Coronary artery (tissue), 2 donors: ENCODE measurements around the gene C17orf67.
"Not testable (repeated sequence)": the region's sequence is repeated elsewhere in the genome, so short reads cannot be mapped to it uniquely, and the experiment has no call there.

ENCODE experiments used
- DNase-seq: peaks from one replicate; pipeline ENCODE4 v3.0.0-alpha.2; 2017; ENCODE audit warnings: low spot score
- H3K27ac ChIP-seq, 2 donors: fragments of 200-600 bp; sonication (generic); one replicate each; pipeline ENCODE4 v1.5.1; 2016 to 2019
- H3K4me3 ChIP-seq: fragments of 200-600 bp; sonication (generic); 2 replicates; pipeline ENCODE4 v1.5.1; 2016; ENCODE audit warnings: mild to moderate bottlenecking, moderate library complexity
- TF ChIP-seq, protein P1 (sequence below): fragments of 200-600 bp; sonication (generic); IDR thresholded peaks from one replicate; pipeline ENCODE4 v1.5.1; 2019; ENCODE audit warnings: antibody characterized with exemption

C17orf67 gene

DNA sequence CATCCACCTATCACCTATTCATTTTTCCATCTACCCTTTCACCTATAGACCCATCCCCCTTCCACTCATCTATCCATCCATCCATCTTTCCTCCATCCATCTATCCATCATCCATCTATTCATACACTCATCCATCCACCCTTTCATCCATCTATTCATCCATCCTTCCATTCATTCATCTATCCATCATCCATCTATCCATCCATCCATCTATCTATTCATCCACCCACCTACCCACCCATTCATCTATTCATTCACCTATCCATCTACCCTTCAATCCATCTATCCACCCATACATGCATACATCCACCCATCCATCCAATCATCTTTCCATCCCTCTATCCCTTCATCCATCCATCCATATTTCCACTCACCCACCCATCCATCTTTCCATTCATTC, 63.3 kb downstream of the C17orf67 start:
- no peak for DNase-seq
- TF ChIP-seq, protein P1, sequence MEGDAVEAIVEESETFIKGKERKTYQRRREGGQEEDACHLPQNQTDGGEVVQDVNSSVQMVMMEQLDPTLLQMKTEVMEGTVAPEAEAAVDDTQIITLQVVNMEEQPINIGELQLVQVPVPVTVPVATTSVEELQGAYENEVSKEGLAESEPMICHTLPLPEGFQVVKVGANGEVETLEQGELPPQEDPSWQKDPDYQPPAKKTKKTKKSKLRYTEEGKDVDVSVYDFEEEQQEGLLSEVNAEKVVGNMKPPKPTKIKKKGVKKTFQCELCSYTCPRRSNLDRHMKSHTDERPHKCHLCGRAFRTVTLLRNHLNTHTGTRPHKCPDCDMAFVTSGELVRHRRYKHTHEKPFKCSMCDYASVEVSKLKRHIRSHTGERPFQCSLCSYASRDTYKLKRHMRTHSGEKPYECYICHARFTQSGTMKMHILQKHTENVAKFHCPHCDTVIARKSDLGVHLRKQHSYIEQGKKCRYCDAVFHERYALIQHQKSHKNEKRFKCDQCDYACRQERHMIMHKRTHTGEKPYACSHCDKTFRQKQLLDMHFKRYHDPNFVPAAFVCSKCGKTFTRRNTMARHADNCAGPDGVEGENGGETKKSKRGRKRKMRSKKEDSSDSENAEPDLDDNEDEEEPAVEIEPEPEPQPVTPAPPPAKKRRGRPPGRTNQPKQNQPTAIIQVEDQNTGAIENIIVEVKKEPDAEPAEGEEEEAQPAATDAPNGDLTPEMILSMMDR: no peak
- H3K27ac ChIP-seq: no peak overlapping the region
- H3K4me3 ChIP-seq: no peak overlapping the region

DNA sequence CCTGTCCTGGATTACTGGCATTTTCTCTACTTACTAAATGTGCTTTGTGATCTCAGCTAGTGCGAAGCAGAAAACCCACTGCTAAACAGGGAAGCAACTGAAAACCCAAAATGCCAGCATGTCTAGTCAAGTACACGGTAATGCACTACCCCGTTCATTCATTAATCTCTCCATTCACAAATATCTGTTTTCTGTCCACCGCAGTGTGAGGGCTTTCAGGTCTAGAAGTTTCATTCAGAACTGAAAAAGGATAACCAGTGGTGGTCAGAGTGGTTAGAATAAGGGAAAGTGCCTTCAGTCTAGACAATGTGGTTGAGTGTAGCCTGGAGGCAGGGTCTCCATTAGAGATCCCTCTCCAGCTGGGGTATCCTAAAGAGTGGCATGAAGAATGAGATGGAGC, 68.3 kb downstream of the C17orf67 start:
- no peak for DNase-seq
- TF ChIP-seq, protein P1: no peak
- no peak overlapping the region for H3K4me3 ChIP-seq
- H3K27ac ChIP-seq: no peak overlapping the region

DNA sequence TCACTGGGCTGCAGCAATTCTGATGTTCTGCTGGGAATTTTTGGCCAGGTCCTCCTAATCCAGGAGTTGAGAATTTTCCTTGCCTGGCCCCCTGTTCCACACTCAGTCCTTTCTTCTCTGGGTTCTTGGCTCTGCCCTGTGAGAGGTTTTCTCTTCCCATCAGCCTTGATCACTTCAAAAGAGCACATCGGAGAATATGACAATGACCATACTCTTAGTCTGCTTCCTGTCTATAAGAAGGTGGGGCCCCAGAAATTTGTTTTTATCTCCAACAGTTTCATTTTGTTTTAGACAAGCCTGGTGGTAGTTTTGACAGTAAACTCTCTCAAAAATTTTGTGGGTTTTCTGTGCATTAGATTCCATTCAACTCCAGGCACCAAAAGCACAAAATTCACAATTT, 70.7 kb downstream of the C17orf67 start:
- no peak for DNase-seq
- no peak overlapping the region for H3K4me3 ChIP-seq
- H3K27ac ChIP-seq: no peak overlapping the region
- TF ChIP-seq, protein P1: no peak

DNA sequence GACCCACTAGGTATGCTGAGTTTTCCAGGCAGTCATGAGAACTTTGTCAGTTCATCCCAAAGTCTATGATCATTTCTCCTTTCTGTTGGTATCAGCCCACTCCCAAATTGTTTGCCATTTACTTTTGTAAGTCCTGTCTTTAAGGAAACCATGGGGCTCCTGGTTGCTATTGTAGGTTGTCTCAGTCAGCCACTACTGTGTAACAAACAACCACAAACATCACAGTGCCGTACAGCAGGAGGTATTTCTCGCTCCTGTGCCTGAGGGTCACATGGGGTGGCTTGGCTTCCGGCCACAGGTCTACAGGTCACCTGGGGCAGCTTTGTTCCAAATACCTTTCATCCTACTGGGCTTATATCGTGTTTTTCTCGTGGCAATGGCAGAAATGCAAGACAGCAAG, 71.6 kb downstream of the C17orf67 start:
- TF ChIP-seq, protein P1: no peak
- Histone ChIP-seq H3K4me3 (no peak overlapping the region), H3K27ac (no peak overlapping the region)
- DNase-seq: no peak

DNA sequence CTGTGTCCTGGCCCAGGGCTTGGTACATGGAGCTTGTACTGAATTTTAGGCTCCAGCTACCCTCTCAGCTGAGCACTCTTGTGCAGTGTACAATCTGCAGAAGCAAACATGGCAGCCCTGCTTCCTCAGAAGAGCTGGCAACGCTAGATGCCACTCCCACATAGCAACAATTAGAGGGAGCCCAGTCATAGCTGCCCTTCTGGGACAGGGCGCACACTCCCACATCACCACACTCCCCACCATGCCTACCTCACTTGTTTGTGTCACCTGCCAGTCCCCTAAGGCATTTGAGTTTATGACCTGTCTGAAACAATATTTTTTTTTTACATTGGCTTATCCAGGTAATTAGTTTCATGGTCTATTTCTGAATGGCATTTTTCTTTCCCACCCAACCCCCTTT, 72.3 kb downstream of the C17orf67 start:
- TF ChIP-seq, protein P1: no peak
- DNase-seq: no peak
- H3K27ac ChIP-seq: no peak overlapping the region
- H3K4me3 ChIP-seq: no peak overlapping the region

DNA sequence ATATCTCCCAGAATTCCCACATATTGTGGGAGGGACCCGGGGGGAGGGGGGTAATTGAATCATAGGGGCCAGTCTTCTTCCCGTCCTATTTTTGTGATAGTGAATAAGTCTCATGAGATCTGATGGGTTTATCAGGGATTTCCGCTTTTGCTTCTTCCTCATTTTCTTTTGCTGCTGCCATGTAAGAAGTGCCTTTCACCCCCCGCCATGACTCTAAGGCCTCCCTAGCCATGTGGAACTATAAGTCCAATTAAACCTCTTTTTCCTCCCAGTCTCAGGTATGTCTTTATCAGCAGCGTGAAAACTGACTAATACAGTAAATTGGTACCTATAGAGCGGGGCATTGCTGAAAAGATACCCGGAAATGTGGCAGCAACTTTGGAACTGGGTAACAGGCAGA, 76.1 kb downstream of the C17orf67 start:
- H3K4me3 ChIP-seq: not testable (repeated sequence)

DNA sequence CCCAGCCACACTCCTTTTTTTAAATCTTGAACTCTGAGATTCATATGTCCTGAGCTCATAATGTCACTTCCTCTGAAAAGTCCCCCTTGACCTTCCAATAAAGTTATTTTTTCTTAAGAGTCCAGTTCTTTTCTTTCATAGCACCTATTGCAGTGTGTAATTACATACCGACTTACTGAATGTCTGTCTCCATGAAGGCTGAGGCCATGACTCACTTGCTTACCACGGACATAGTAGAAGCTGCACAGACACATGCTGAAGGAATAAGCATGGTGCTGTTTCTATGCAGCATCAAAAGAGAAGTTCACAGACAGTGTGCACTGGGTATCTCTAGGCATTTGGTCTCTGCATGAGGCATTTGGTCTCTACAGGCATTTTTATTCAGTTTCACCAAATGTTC, 77.2 kb downstream of the C17orf67 start:
- Histone ChIP-seq H3K4me3 (no peak overlapping the region), H3K27ac (no peak overlapping the region)
- no peak for DNase-seq
- TF ChIP-seq, protein P1: no peak

More for the DNA sequence above, 76.1 kb downstream of the C17orf67 start:
- not testable (repeated sequence) for H3K27ac ChIP-seq, DNase-seq

DNA sequence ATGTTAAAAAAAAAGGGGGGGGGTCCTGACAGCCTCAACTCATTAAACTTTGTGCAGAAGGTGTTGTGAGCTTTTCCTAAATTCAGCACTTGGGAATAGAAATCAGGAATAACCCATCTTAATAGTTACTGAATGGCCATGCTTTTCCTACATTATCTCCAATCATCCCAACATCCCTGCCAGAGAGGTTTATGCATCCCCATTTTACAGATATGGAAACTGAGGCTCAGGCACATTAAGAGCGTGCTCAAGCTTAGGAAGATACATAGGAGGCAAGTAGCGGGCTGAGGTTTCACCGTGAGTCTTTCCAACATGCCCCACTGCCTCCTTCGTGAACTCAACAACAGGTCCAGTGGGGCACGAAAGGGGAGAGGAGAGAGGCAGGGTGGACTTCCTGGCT, 78.4 kb downstream of the C17orf67 start:
- no peak for DNase-seq
- no peak overlapping the region for H3K27ac ChIP-seq
- no peak overlapping the region for H3K4me3 ChIP-seq
- TF ChIP-seq, protein P1: no peak
